Activated CD4-positive, alpha-beta T cell treated with anti-CD3 and anti-CD28 coated beads for 24 hours (primary cell): ENCODE results near the gene UAP1L1.

ENCODE experiments used
- DNase-seq, 2 donors: peaks; one replicate each; pipeline ENCODE4 v3.0.0-alpha.2; 2020; ENCODE audit warnings: low read depth in 2 of 2

UAP1L1 gene

GRCh38 chr9:137097761-137098462 lies 20.6 kb downstream of the UAP1L1 start:
- DNase-seq, result no peak

- no peak for DNase-seq
Measured at GRCh38 chr9:137099231-137099630, 21.9 kb downstream of the UAP1L1 start.

- no peak for DNase-seq
Measured at GRCh38 chr9:137103206-137103999, 26.1 kb downstream of the UAP1L1 start.

- DNase-seq, result no peak
Measured at GRCh38 chr9:137105814-137106661, 28.7 kb downstream of the UAP1L1 start.

GRCh38 chr9:137106662-137107250 lies 29.4 kb downstream of the UAP1L1 start:
- DNase-seq, result no peak

GRCh38 chr9:137107312-137107921 lies 30.1 kb downstream of the UAP1L1 start:
- DNase-seq, result no peak

- no peak for DNase-seq
Measured at GRCh38 chr9:137107982-137108381, 30.7 kb downstream of the UAP1L1 start.

- no peak for DNase-seq
Measured at GRCh38 chr9:137108608-137109249, 31.4 kb downstream of the UAP1L1 start.

- DNase-seq, result no peak
Measured at GRCh38 chr9:137109250-137110146, 32.2 kb downstream of the UAP1L1 start.

- no peak for DNase-seq
Measured at GRCh38 chr9:137110147-137110910, 33.0 kb downstream of the UAP1L1 start.

- DNase-seq, result no peak
Measured at GRCh38 chr9:137110911-137111787, 33.8 kb downstream of the UAP1L1 start.

GRCh38 chr9:137111788-137112563 lies 34.7 kb downstream of the UAP1L1 start:
- no peak for DNase-seq

GRCh38 chr9:137112564-137113384 lies 35.5 kb downstream of the UAP1L1 start:
- DNase-seq, result no peak

GRCh38 chr9:137113385-137114159 lies 36.3 kb downstream of the UAP1L1 start:
- DNase-seq, result no peak

GRCh38 chr9:137114220-137114612 lies 36.9 kb downstream of the UAP1L1 start:
- DNase-seq, result no peak
